ENCODE measurements around the gene MARCHF6.
"Not testable (repeated sequence)": the region's sequence is repeated elsewhere in the genome, so short reads cannot be mapped to it uniquely, and the experiment has no call there.

MARCHF6 gene

GRCh38 chr5:10324518-10325370 lies 28.8 kb upstream of the MARCHF6 start:
- DNase-seq (ENCODE audit: low spot score), result no peak

GRCh38 chr5:10328323-10328722 lies 25.2 kb upstream of the MARCHF6 start:
- no peak for DNase-seq (ENCODE audit: low spot score)

GRCh38 chr5:10329446-10329819 lies 24.1 kb upstream of the MARCHF6 start:
- no peak for DNase-seq (ENCODE audit: low spot score)

GRCh38 chr5:10329820-10330481 lies 23.5 kb upstream of the MARCHF6 start:
- no peak for DNase-seq (ENCODE audit: low spot score)

GRCh38 chr5:10330511-10331230 lies 22.8 kb upstream of the MARCHF6 start:
- DNase-seq (ENCODE audit: low spot score), result no peak

GRCh38 chr5:10331341-10331796 lies 22.1 kb upstream of the MARCHF6 start:
- DNase-seq (ENCODE audit: low spot score), result no peak

- DNase-seq (ENCODE audit: low spot score), result no peak
Observed at GRCh38 chr5:10332301-10332700, 21.2 kb upstream of the MARCHF6 start.

- peak; percentile 33 for DNase-seq (ENCODE audit: low spot score)
Observed at GRCh38 chr5:10333154-10334006, 20.1 kb upstream of the MARCHF6 start.

GRCh38 chr5:10334831-10335230 lies 18.7 kb upstream of the MARCHF6 start:
- DNase-seq (ENCODE audit: low spot score), result no peak

- no peak for DNase-seq (ENCODE audit: low spot score)
Observed at GRCh38 chr5:10335711-10336470, 17.6 kb upstream of the MARCHF6 start.

- no peak for DNase-seq (ENCODE audit: low spot score)
Observed at GRCh38 chr5:10337107-10337506, 16.4 kb upstream of the MARCHF6 start.

- DNase-seq (ENCODE audit: low spot score), result no peak
Observed at GRCh38 chr5:10337986-10338385, 15.5 kb upstream of the MARCHF6 start.

GRCh38 chr5:10338686-10339057 lies 14.8 kb upstream of the MARCHF6 start:
- no peak for DNase-seq (ENCODE audit: low spot score)

GRCh38 chr5:10339058-10339811 lies 14.3 kb upstream of the MARCHF6 start:
- DNase-seq (ENCODE audit: low spot score), result no peak

- DNase-seq (ENCODE audit: low spot score), result no peak
Observed at GRCh38 chr5:10339958-10340357, 13.5 kb upstream of the MARCHF6 start.

- DNase-seq (ENCODE audit: low spot score), result no peak
Observed at GRCh38 chr5:10343486-10343885, 10.0 kb upstream of the MARCHF6 start.

GRCh38 chr5:10344461-10345106 lies 8.9 kb upstream of the MARCHF6 start:
- not testable (repeated sequence) for DNase-seq (ENCODE audit: low spot score)

GRCh38 chr5:10348258-10348657 lies 5.2 kb upstream of the MARCHF6 start:
- DNase-seq (ENCODE audit: low spot score), result no peak

- DNase-seq (ENCODE audit: low spot score), result peak; percentile 90
Observed at GRCh38 chr5:10351199-10351905, 2.1 kb upstream of the MARCHF6 start.
